GM12873 (cell line): ENCODE measurements around the gene MTF2.

Source experiments
- CTCF ChIP-seq: IDR thresholded peaks from 2 replicates; pipeline ENCODE4 v1.5.1; 2012; ENCODE audit warnings: low read depth, mild to moderate bottlenecking, moderate library complexity, low read length, control low read depth; ENCODE audit not compliant: insufficient read depth; ENCODE audit errors: missing control alignments

Gene MTF2

GRCh38 chr1:93142161-93142560 is 63.1 kb downstream of the MTF2 start:
- no peak for TF ChIP-seq CTCF

GRCh38 chr1:93143136-93143535 is 64.1 kb downstream of the MTF2 start:
- TF ChIP-seq CTCF, result no peak

- no peak for TF ChIP-seq CTCF
These were observed 64.7 kb downstream of the MTF2 start for GRCh38 chr1:93143769-93144168.

- TF ChIP-seq CTCF, result no peak
These were observed 68.9 kb downstream of the MTF2 start for GRCh38 chr1:93148001-93148400.

GRCh38 chr1:93150729-93151128 is 71.6 kb downstream of the MTF2 start:
- TF ChIP-seq CTCF, result no peak

- no peak for TF ChIP-seq CTCF
These were observed 72.4 kb downstream of the MTF2 start for GRCh38 chr1:93151474-93151873.

- no peak for TF ChIP-seq CTCF
These were observed 73.8 kb downstream of the MTF2 start for GRCh38 chr1:93152835-93153234.

- TF ChIP-seq CTCF, result no peak
These were observed 75.8 kb downstream of the MTF2 start for GRCh38 chr1:93154898-93155297.
